IPS DF 4.7 (cell line): ENCODE measurements around the gene TMEM106C.

Source experiments
- DNase-seq: peaks from one replicate; pipeline ENCODE4 v3.0.0-alpha.2; 2013; ENCODE audit warnings: low spot score; ENCODE audit errors: extremely low read depth

TMEM106C gene

GRCh38 chr12:48015954-48016353 lies 52.6 kb downstream of the TMEM106C start:
- DNase-seq: no peak

GRCh38 chr12:48016373-48017020 lies 53.1 kb downstream of the TMEM106C start:
- no peak for DNase-seq

- no peak for DNase-seq
These were observed 54.1 kb downstream of the TMEM106C start for GRCh38 chr12:48017496-48017895.

- DNase-seq: no peak
These were observed 54.7 kb downstream of the TMEM106C start for GRCh38 chr12:48017921-48018617.
